ENCODE results near the gene CLC.
"Not testable (repeated sequence)": the region's sequence is repeated elsewhere in the genome, so short reads cannot be mapped to it uniquely, and the experiment has no call there.

- not testable (repeated sequence) for TF ChIP-seq CTCF (conservative IDR thresholded peaks at IDR 0.05; ENCODE audit: low read length); EZH2phosphoT487 (IDR thresholded peaks at IDR 0.05; ENCODE audit: borderline replicate concordance, low read depth, low read length)
These were observed 49.2 kb downstream of the CLC start for GRCh38 chr19:39688637-39689036.

Measured in OCI-LY7 (cell line).